DMS153 (cell line): Measurements from ENCODE around the gene TTC9C.
"Not testable (repeated sequence)": the region's sequence is repeated elsewhere in the genome, so short reads cannot be mapped to it uniquely, and the experiment has no call there.

ENCODE experiments used
- DNase-seq: peaks from one replicate; lab custom pipeline; 2025; lab: John Stamatoyannopoulos, UW

The TTC9C gene

DNA sequence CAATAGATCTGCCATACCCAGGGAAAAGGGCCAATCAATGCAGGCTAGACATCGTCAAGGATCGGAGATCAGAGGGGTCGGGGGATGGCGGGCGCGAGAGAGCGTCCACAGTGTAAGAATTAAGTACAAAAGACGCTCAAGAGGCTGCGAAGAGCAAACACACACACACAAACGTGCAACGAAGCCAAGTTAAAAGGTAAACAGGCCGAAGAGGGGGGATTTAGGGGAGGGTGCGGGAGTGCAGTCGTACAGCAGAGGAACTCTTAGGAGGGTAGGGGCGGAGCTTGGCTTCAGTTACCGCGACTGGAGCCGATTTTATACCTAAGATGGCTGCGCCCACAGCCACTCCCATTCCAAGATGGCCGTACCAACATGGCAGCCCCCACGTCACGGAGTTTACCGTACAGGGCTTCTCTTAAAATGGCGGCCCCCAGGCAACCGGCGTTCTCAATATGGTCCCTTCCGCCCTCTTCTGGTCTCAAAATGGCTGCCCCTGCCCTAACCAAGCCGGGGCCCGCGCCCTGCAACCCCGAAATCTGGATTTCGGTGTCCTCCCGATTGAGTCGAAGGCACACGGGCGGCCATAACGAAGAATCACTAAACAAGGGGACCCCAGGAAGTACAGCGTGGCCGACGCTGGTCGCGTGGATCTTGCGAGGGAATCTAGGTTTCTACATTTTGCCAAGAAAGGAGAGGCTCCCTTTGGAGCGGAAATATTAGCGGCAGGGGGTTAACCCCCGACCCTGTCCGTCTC, 18.9 kb upstream of the TTC9C start:
- peak; percentile 95 for DNase-seq

DNA sequence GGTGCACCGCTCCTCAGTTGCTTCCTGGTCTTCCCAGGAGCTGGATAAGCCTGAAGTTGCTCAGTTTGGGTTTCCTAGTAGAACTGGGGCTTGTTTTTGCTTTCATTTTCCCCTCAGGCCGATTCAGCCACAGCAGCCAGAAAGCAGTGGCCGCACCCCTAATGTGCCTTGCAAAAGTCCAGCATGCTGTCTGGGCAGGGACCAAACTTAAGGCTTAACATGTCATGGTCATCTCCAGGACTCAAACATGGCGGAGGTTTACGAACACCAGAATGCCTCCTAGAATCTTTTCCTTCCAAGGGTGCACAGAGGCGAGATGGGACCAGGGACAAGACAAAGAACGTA, 18.3 kb upstream of the TTC9C start:
- no peak for DNase-seq

DNA sequence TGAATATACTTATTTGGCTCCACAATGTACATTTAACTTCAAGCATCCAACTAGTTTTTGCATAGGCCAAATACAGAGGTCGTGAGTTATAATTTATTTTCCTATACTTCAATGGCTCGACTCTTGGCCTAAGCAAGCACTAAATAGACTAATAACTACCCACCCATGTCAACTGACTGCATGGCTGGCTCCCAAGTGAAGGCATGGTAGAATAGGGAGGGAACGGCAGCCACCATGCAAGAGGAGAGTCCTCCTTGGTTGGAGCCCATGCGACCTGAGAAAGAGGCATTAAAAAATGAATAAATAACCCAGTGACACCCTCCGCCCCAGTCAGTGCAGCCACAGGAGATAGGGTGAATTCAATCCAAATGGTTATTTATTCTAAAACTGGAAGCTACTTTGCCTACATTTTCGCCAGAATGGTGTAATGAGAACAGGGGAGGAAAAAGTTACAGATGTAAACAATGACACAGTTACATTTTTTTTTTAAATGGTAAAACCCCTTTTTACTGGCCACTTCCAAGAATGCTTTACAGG, 15.9 kb upstream of the TTC9C start:
- no peak for DNase-seq

DNA sequence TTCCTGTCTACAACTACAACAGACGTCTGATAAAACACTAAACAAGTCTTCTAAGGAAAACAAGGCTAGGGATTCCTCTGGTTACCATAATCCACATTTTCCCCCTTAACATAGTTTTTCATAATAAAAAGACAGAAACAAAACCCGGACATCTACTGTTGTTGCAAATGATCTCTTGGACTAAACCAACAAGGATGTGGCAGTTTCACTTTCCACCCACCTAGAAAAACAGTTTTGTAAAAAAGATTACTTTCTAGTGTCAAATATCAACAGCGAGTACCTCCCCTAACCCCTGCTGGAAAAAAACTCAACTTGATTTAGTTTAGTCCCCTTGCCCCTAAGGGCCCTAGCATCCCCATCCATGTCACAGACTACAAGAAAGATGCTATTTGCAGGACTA, 15.4 kb upstream of the TTC9C start:
- DNase-seq, result no peak

DNA sequence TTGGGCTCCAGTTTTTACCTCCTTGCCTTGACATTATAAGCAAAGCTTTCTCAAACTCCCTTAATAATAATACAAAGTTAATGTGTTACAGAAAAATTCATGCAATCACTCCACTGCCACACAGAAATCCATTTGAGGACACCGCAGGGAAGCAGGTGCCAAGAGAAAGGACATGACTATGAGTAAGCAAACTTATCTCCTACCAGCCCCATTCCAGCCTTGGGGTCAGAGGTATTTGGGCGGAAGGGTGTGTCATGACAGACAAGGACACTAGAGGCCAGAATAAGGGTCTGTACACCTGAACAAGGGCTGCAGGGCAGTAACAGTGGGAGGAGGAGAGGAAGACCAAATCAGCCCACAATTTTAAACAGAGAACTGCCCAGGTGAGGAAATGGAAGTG, 14.9 kb upstream of the TTC9C start:
- no peak for DNase-seq

DNA sequence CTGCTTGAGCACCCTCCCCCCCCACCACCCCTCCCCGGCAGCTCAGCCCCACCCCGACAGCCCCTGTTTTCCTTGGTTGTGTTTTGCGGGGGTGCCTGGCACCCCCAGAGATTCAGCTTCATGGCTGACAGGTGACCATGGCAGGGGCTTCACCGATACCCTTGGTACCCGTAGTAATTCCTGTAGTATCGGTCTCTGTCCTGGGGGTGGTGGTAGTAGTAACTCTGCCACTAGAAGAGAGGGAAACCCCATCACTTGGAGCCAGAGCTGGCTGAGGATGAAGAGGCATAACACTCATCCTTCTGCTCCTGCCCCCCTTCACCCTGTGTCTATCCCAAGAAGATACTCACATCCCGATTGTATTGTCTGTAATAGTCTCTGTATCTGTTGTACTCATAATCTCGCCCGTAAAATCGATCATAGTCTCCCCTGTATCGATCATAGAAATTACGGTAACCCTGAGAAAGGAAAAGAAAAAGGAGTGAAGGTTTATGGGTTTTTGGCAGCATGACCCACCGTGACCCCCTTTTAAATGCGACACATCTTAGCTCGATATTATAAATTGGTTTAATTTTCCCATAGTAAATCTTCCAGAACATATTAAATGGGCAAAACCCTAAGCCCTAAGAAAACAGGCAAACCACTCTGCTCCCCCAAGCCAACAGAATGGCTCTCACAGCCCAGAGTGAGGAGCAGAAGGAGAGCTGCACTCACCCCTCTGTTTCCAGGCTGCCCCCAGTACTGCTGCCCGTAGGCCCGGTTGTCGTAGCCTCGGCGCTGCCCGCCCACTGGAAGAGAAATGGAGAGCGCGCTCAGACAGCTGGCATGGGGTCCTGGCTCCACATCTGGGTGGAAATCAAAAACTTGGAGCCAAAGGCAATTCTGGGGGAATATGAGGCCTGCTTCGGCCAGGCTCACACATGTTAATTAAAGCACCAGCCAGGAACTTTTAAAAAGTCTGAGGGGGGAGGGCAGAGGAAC, 12.8 kb upstream of the TTC9C start:
- no peak for DNase-seq

DNA sequence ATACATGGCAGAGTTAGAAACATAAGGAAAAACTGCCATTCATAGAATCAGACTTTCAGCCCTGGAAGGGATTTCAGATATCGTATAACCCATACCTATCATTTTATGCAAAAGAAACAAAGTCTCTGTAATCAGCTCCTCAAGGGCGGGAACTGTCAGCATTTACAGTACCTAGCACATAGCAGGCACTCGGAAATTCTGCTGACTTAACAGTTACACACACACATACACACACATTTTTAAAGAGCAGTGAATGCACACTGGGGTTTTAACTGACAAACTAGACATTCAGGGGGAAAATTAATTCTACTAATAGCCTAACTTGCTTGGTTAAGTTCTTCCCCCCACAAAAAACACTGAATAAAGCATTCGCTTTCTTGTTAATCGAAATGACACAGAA, 12.1 kb upstream of the TTC9C start:
- no peak for DNase-seq

DNA sequence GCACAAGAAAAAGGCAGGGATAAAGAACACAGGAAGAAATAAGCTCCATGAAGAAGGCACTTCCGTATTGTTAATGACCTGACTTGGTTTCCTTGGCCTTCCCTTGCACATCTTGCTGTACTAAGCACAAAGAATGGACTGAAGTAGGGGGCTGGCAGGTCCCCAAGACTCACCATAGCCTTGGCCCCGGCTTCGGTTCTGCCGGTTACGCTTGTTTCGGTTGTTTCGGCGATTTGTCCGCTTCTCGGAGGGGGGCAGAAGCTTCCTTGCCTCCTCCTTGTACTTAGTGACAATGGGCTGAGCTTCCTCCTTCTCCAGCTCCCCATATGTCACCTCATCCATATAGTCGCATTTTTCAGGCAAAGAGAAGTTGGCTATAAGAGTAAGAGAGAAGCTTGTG, 11.5 kb upstream of the TTC9C start:
- no peak for DNase-seq

DNA sequence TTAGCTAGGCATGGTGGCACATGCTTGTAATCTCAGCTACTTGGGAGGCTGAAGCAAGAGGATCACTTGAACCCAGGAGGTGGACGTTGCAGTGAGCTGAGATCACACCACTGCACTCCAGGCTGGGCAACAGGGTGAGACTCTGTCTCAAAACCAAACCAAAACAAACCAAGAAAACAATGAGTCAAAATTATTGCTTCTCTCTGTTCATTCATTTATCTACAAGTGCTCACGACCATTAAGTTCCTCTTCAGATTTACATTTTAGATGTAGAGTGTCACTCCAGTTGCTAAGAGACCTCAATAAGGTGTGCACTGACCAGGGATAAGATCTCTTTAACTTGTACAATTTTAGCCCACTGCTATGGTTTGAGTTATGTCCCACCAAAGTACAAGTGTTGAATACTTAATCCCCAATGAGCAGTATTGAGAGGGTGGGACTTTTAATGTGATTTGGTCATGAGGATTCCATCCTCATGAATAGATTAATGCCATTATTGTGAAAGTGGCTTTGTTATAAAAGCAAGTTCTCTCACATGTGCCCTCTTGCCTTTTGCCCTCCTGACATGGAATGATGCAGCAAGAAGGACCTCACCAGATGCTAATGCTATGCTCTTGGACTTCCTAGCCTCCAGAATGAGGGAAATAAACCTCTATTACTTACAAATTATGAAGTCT, 8.8 kb upstream of the TTC9C start:
- DNase-seq, result no peak

DNA sequence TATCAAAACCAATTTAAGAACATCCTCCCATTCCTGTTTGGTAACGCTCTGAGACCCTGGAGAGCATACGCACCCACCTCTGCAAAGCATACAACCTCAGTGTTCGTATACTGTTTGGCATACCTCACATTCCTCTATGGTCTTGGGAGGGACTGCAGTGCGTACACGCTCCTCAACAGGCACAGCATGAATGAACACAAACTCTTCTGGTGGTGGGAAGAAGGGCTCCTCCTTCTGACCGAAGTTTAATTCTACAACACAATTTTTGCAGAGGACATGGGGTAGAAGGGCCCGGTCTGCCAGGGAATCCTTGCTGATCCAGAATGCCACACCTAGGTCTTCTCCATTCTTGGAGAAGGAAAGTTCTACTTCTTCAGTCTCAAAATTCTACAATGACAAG, 6.3 kb upstream of the TTC9C start:
- DNase-seq, result no peak

DNA sequence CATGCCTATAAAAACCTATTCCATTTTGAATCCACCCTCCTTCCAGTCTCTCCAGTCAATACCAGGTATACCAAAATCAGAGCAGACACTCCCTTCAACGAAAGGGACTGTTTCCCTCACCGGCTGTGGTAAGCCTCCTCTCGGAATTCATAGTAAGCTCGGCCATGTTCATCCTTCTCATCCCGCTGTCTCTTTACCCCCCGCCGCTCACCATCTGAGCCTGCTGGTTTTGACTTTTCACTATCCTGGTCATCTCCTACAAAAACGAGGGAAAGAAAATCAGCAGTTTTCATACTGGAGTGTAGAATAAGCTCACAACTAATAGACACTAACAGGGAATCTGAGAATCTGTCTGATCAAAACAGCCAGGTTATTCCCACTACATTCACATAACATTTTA, 4.1 kb upstream of the TTC9C start:
- DNase-seq, result no peak

DNA sequence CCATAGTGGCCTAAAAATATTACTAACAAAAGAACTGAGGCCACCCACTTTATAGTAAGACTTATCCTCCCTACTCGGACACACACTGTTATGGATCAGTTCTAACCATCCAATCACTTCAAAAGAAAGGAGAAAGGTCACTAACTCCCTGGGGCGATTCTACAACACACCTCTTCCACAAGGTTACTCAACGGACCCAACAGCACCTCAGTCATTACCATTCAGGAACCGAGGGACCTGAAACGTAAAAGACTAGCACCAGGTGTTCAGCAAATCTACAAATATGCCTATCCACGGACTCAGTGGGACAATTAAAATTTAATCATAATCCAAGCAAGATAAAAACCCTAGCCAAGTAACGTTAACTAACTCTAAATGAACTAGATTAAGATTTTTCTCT, 2.6 kb upstream of the TTC9C start:
- DNase-seq, result no peak

DNA sequence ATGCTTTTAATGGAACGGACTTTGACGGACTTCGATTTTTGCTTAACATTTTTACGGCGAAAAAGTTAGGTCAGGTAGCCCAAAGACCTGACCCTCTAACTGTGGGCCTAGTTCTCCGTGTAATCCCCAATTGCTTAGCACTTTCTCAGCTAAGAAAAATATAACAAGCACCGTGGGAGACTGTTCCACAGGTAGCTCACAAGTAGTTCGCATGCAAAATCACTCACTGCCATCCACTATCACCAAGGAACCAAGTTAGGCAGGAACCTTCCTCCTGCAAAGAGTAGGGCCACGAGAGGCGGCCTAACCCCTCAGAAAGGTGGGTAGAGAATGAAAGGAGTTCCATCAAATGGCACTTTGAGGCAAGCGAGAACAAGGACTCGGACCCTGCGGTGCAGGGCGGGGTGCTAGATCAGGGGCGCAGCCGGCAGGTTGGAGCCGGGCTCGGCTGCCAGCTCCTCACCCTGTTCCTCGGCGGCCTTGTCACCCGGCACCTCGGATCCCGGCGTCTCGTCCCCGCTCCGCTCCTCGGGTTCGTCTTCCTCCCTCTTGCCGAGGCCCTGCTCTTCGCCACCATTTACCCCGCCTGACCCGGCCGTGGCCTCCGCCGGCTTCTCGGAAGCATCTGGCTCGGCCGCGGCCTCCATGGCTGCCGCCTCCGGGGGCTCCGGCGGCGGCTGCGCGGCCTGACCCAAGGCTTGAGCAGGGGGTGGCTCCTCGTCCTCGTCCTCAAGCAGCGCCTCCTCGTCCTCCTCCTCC, 2.0 kb upstream of the TTC9C start:
- DNase-seq, result no peak

DNA sequence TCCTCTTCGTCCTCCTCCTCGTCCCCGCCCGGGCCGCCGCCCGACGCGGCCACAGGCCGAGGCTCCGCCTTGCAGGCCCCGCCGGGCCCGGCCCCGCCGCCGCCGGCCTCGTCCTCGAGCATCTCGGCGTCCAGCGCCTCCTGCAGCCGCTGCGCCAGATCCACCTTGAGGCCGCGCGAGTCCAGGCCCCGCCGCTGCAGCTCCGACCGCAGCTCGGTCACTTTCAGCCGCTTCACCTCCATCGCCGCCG, 1.4 kb upstream of the TTC9C start:
- no peak for DNase-seq

DNA sequence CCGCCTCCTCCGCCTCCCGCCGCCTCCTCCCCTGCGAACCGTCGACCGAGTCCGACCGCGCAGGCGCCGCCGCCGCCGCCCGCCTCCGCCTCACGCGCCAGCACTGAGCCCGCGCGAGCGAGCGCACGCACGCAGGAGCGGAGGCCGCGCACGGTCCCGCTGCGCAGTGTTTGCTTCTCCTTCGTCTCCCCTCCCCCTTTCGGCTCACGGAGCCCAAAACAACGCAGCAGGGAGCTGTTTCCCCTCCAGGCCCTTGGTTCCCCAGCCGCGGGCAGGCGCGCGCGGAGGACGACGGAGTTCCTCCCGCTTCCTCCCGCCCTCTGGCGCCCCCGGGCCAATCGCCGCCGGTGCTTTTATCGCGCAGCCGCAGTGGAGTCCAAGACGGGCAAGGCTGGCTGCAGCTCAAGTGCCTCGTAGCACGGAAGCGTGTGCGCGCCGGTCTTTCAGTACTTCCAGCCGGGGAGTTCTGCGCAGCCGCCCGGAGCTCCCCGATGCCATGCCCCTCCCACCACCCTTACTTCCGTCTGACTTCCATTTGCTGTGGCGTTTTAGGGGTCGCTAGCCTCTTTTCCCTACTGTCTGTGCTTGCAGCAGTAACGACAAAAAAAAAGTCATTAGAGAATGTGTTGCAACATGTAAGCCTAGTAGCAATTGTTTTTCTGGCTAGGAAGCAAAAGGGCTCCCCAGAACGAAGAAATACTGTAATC, 968 bp upstream of the TTC9C start, which contains the start of gene HNRNPUL2:
HNRNPUL2 (minus strand) TSS at position 293 of the 707 bp plus-strand sequence. CDS start 301 bp downstream, outside the sequence.
- DNase-seq, result peak; percentile 98

DNA sequence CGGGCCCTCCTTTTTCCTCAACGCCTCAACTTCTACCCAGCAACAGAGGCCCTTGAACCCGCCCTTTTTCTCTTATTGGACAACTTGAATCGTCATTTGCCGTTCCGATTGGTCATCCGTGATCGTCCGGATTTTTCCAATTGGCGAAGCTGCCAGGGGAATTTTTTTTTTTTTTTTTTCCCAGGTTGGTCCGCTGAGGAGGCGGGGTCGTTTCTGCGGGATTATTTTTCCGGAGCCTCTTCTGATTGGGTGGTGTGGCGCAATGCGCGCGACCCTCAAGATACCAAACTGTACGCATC, 465 bp upstream of the TTC9C start:
- peak; percentile 97 for DNase-seq

DNA sequence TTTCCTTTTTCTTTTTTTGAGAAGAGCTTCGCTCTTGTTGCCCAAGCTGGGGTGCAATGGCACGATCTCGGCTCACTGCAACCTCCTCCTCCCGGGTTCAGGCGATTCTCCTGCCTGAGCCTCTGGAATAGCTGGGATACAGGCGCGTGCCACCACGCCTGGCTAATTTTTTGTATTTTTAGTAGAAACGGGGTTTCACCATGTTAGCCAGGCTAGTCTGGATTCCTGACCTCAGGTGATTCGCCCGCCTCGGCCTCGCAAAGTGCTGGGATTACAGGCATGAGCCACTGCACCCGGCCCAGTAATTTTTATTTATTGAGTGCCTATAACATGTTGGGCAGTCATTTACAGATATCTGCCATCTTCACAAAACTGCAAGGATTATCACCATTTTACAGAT, 1.8 kb downstream of the TTC9C start:
- not testable (repeated sequence) for DNase-seq

DNA sequence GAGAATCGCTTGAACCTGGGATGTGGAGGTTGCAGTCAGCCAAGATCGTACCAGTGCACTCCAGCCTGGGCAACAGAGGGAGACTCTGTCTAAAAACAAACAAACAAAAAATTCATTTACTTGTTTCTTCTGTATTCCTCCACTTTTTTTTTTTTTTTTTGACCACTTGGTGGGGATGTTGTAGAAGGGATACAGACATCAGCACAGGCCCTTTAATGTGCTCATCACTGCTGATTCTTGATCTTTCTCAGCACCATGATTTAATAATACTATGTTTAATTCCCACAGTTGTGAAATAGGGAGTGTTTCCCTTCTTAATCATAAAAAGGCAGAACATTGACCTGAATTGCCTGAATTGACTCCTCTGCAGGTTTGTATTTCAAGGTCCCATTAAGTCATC, 4.5 kb downstream of the TTC9C start:
- no peak for DNase-seq

DNA sequence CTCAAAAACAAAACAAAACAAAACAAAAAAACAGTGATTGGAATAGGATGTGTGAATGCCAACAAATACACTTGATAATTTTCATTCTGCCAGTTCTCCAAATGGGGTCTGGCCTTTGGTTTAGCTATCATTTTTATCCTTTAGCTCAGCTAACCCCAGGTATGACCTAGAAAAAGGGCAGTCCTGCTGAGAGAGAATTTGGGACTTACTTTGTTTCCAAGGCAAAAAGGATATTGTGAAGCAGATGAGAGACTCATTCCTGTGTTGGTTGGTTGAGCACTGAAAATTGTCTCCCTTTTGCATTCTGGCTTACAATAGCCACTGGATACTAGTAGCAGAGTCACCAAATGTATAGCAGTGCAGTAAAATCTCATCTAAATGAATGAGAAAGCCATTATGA, 8.9 kb downstream of the TTC9C start:
- DNase-seq, result no peak

DNA sequence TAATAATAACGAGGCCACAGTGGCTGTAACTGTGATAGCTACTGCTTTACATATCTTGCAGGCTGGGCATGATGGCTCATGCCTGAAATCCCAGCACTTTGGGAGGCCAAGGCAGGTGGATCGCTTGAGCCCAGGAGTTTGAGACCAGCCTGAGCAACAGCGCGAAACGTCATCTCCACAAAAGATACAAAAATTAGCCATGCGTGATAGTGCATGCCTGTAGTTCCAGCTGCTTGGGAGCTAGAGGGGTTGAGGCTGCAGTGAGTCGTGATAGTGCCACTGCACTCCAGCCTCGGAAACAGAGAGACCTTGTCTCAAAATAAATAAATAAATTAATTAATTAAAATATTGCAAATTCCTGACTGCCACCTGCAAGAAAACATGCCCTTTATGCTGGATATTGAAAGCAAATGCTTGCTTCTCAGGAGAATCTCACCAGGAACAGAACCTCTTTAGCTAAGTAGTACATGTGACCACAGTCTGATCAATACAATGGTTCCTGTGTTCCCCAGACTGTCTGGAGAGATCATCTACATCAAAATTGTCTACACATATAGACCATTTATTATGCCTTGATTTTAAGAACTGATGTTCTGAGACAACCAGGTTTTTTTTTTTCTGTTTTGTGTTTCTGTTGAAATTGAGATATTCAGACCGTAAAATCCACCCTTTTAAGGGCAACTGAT, 19.3 kb downstream of the TTC9C start:
- no peak for DNase-seq

DNA sequence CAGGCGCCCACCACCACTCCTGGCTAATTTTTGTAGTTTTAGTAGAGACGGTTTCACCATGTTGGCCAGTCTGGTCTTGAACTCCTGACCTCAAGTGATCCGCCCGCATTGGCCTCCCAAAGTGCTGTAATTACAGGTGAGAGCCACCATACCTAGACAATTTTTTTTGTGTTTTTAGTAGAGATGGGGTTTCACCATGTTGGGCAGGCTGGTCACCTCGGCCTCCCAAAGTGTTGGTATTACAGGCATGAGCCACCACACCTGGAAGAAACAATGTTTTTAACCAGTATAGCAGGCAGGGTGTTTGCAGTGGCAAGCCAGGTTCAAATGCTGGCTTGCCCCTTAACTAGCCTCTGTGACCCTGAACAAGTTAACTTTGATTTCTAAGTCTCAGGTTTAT, 21.6 kb downstream of the TTC9C start:
- DNase-seq, result not testable (repeated sequence)
